K562 (cell line): ENCODE data around the gene SLC66A2. TPM values are rescaled to one million over a fixed set of nuclear protein-coding genes. Genes with fewer than 3 reads are reported as not detected.
A peak's percentile ranks its signal among the peaks of the same experiment; 100 is the strongest.

Experiments used
- HCFC1 ChIP-seq: IDR thresholded peaks from 2 replicates; pipeline ENCODE4 v1.6.1; 2012; ENCODE audit warnings: low read depth, low read length, improper control_type of control experiment
- JUN ChIP-seq, 2 experiments: sonication (generic) in 1 of 2; formaldehyde crosslinking in 1 of 2; IDR thresholded peaks; 2 replicates each; pipeline versions ENCODE4 v1.6.1 to v1.8.0; 2012 to 2022; ENCODE audit warnings: borderline replicate concordance in 2 of 2, mild to moderate bottlenecking in 2 of 2, improper control_type of control experiment in 1 of 2, low read depth in 1 of 2, low read length in 1 of 2, missing genetic modification reagents in 1 of 2
- MAZ ChIP-seq, 2 experiments: fragments of 450-650 bp in 1 of 2; sonication (generic) in 1 of 2; formaldehyde crosslinking; IDR thresholded peaks in 1 of 2; conservative IDR thresholded peaks in 1 of 2; 2 replicates each; pipeline versions ENCODE4 v1.4.0 to v1.5.0; 2020; ENCODE audit warnings: mild to moderate bottlenecking in 1 of 2, missing genetic modification reagents in 1 of 2
- RBBP5 ChIP-seq: fragments of 200-600 bp; sonication (generic); IDR thresholded peaks from 2 replicates; pipeline ENCODE4 v1.6.1; 2012; ENCODE audit warnings: borderline replicate concordance, mild to moderate bottlenecking, low read length, control low read depth, inconsistent platforms; ENCODE audit not compliant: insufficient read depth, poor library complexity, severe bottlenecking
- SRSF1 ChIP-seq: fragments of 200-400 bp; formaldehyde crosslinking; IDR thresholded peaks from 2 replicates; pipeline ENCODE4 v1.6.1; 2017; ENCODE audit warnings: mild to moderate bottlenecking, low read depth, low read length, moderate library complexity
- YBX1 ChIP-seq: fragments of 450-650 bp; IDR thresholded peaks from 2 replicates; pipeline ENCODE4 v1.7.1; 2016; ENCODE audit warnings: mild to moderate bottlenecking
- polyA plus RNA-seq, 8 experiments: library from polyadenylated mRNA; depleted of rRNA in 4 of 8; stranded (reverse) in 5 of 8; unstranded in 3 of 8; fragments of >200 nt; fragmentation: Nextera tagmentation in 2 of 8; fragmentation: Illumina TruSeq in 1 of 8; extraction: Ambion mirVana in 2 of 8; extraction: Trizol in 1 of 8; gene quantifications; 2 replicates each; pipeline versions ENCODE4 v1.2.1 to v1.2.3, GENCODE V29; 2011 to 2014; ENCODE audit warnings: inconsistent platforms in 1 of 8, missing spikeins in 1 of 8
- total RNA-seq, 7 experiments: library from RNA; depleted of rRNA in 6 of 7; stranded (reverse); fragments of >200 nt in 6 of 7; fragmentation: Illumina TruSeq in 2 of 7; extraction: Trizol in 2 of 7; gene quantifications; 2 replicates each; pipeline versions ENCODE4 v1.2.1 to v1.2.3, GENCODE V29; 2011 to 2021; ENCODE audit warnings: low replicate concordance in 1 of 7
- TF ChIP-seq, protein P1 (sequence below): fragments of 200-800 bp; sonication (Bioruptor generic); IDR thresholded peaks from 2 replicates; pipeline ENCODE4 v1.6.1; 2017; ENCODE audit warnings: missing genetic modification characterization, missing compliant biosample characterization
- TF ChIP-seq, protein P2 (sequence below): fragments of 250-450 bp; sonication (Bioruptor Pico); IDR thresholded peaks from 2 replicates; pipeline ENCODE4 v1.4.0; 2020; ENCODE audit warnings: borderline replicate concordance
- TF ChIP-seq, protein P3 (sequence below), 2 experiments: fragments of 450-650 bp in 1 of 2; sonication (generic) in 1 of 2; formaldehyde crosslinking in 1 of 2; IDR thresholded peaks; 2 replicates each; pipeline versions ENCODE4 v1.7.1 to v1.9.0; 2016 to 2022; ENCODE audit warnings: inconsistent platforms in 1 of 2, mild to moderate bottlenecking in 1 of 2, missing genetic modification reagents in 1 of 2
- TF ChIP-seq, protein P4 (sequence below): fragments of 200-400 bp; formaldehyde crosslinking; IDR thresholded peaks from 2 replicates; pipeline ENCODE4 v1.6.1; 2017; ENCODE audit warnings: mild to moderate bottlenecking, low read depth, low read length, moderate library complexity

The SLC66A2 gene
- total and polyA plus RNA-seq, 9 of the 15 experiments (the other 6 are each of a cell fraction or from before 2014, with no cell fraction given) = 0.25 to 17.5 (median 5.6) TPM

DNA sequence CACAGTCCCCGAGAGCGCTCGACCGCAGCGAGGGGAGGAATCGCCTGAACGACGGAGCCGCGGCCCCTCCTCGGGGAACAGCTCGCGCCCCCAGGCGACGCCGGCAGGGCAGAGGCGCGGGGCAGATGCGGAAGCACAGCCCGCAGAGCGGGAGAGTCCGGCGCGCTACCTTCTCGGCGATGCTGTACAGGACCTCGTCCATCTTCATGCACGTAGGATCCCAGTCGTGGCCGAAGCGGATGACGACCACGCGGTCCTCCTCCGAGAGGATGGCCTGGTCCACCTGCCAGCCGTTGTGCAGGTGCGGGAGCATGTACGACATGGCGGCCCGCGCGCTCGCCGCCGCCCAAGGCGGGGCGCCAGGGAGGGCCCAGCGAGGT is 36.6 kb upstream of the SLC66A2 start (continued):
- TF ChIP-seq, protein P1, sequence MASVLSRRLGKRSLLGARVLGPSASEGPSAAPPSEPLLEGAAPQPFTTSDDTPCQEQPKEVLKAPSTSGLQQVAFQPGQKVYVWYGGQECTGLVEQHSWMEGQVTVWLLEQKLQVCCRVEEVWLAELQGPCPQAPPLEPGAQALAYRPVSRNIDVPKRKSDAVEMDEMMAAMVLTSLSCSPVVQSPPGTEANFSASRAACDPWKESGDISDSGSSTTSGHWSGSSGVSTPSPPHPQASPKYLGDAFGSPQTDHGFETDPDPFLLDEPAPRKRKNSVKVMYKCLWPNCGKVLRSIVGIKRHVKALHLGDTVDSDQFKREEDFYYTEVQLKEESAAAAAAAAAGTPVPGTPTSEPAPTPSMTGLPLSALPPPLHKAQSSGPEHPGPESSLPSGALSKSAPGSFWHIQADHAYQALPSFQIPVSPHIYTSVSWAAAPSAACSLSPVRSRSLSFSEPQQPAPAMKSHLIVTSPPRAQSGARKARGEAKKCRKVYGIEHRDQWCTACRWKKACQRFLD = no peak
- TF ChIP-seq, protein P2, sequence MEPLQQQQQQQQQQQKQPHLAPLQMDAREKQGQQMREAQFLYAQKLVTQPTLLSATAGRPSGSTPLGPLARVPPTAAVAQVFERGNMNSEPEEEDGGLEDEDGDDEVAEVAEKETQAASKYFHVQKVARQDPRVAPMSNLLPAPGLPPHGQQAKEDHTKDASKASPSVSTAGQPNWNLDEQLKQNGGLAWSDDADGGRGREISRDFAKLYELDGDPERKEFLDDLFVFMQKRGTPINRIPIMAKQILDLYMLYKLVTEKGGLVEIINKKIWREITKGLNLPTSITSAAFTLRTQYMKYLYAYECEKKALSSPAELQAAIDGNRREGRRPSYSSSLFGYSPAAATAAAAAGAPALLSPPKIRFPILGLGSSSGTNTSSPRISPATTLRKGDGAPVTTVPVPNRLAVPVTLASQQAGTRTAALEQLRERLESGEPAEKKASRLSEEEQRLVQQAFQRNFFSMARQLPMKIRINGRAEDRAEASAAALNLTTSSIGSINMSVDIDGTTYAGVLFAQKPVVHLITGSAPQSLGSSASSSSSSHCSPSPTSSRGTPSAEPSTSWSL (CRISPR knock-in tag) = no peak
- TF ChIP-seq HCFC1 = no peak
- no peak for TF ChIP-seq YBX1
- TF ChIP-seq MAZ (CRISPR knock-in tag; conservative IDR thresholded peaks at IDR 0.05 in 1 of 2, IDR thresholded peaks at IDR 0.05 in 1 of 2) = peak in 1 of 2 experiments; percentile 60; a peak in 2 of 4 replicates
- TF ChIP-seq, protein P3, sequence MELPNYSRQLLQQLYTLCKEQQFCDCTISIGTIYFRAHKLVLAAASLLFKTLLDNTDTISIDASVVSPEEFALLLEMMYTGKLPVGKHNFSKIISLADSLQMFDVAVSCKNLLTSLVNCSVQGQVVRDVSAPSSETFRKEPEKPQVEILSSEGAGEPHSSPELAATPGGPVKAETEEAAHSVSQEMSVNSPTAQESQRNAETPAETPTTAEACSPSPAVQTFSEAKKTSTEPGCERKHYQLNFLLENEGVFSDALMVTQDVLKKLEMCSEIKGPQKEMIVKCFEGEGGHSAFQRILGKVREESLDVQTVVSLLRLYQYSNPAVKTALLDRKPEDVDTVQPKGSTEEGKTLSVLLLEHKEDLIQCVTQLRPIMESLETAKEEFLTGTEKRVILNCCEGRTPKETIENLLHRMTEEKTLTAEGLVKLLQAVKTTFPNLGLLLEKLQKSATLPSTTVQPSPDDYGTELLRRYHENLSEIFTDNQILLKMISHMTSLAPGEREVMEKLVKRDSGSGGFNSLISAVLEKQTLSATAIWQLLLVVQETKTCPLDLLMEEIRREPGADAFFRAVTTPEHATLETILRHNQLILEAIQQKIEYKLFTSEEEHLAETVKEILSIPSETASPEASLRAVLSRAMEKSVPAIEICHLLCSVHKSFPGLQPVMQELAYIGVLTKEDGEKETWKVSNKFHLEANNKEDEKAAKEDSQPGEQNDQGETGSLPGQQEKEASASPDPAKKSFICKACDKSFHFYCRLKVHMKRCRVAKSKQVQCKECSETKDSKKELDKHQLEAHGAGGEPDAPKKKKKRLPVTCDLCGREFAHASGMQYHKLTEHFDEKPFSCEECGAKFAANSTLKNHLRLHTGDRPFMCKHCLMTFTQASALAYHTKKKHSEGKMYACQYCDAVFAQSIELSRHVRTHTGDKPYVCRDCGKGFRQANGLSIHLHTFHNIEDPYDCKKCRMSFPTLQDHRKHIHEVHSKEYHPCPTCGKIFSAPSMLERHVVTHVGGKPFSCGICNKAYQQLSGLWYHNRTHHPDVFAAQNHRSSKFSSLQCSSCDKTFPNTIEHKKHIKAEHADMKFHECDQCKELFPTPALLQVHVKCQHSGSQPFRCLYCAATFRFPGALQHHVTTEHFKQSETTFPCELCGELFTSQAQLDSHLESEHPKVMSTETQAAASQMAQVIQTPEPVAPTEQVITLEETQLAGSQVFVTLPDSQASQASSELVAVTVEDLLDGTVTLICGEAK (IDR thresholded peaks at IDR 0.05) = no peak
- TF ChIP-seq, protein P3 (CRISPR knock-in tag; IDR thresholded peaks at IDR 0.05) = no peak
- TF ChIP-seq JUN (IDR thresholded peaks at IDR 0.05; ENCODE audit: borderline replicate concordance, low read depth, low read length) = no peak
- no peak for TF ChIP-seq JUN (CRISPR knock-in tag; IDR thresholded peaks at IDR 0.05; ENCODE audit: borderline replicate concordance)
- peak; percentile 92 for TF ChIP-seq RBBP5
- TF ChIP-seq SRSF1 = no peak
- TF ChIP-seq, protein P4, sequence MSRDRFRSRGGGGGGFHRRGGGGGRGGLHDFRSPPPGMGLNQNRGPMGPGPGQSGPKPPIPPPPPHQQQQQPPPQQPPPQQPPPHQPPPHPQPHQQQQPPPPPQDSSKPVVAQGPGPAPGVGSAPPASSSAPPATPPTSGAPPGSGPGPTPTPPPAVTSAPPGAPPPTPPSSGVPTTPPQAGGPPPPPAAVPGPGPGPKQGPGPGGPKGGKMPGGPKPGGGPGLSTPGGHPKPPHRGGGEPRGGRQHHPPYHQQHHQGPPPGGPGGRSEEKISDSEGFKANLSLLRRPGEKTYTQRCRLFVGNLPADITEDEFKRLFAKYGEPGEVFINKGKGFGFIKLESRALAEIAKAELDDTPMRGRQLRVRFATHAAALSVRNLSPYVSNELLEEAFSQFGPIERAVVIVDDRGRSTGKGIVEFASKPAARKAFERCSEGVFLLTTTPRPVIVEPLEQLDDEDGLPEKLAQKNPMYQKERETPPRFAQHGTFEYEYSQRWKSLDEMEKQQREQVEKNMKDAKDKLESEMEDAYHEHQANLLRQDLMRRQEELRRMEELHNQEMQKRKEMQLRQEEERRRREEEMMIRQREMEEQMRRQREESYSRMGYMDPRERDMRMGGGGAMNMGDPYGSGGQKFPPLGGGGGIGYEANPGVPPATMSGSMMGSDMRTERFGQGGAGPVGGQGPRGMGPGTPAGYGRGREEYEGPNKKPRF = no peak
